Caco-2 (cell line): Measurements from ENCODE around the gene PTPRN2. TPM values are rescaled to one million over a fixed set of nuclear protein-coding genes. Genes with fewer than 3 reads are reported as not detected.
A peak's percentile ranks its signal among the peaks of the same experiment; 100 is the strongest.
"Not testable (repeated sequence)": the region's sequence is repeated elsewhere in the genome, so short reads cannot be mapped to it uniquely, and the experiment has no call there.

Experiments used
- BruUV-seq: library from RNA; stranded (reverse); fragments of 400-500 nt; replicated peaks from 2 replicates; lab custom pipeline; 2021; lab: Mats Ljungman, UMichigan
- CTCF ChIA-PET: fragments of 300-600 bp; sonication (Branson Sonifier 250); formaldehyde crosslinking; loops from one replicate; lab custom pipeline; 2022; ENCODE audit warnings: antibody characterized with exemption; lab: Charles Lee
- POLR2A ChIA-PET: fragments of 300-600 bp; sonication (Branson Sonifier 250); formaldehyde crosslinking; loops from one replicate; lab custom pipeline; 2022; ENCODE audit warnings: antibody characterized with exemption; lab: Charles Lee
- DNase-seq, 2 experiments: peaks; one replicate each; pipeline versions ENCODE4 v3.0.0 to v3.0.0-alpha.2; 2020 to 2022
- H3K27me3 ChIP-seq: replicated peaks from 2 replicates; pipeline ENCODE4 v1.6.0; 2011; ENCODE audit warnings: low read length; ENCODE audit not compliant: control insufficient read depth, insufficient read depth
- H3K36me3 ChIP-seq: 2 replicates; pipeline ENCODE4 v1.5.1; 2011; ENCODE audit warnings: low read length; ENCODE audit not compliant: control insufficient read depth, insufficient read depth
- H3K4me1 ChIP-seq: fragments of 250-450 bp; sonication (Bioruptor Pico); 2 replicates; pipeline ENCODE4 v1.5.1; 2020; ENCODE audit warnings: mild to moderate bottlenecking
- H3K4me3 ChIP-seq: 2 replicates; pipeline ENCODE4 v1.5.1; 2011; ENCODE audit warnings: low read depth, mild to moderate bottlenecking, control low read depth, low read length
- H3K9me3 ChIP-seq: fragments of 250-450 bp; sonication (Bioruptor Pico); 2 replicates; pipeline ENCODE4 v1.5.1; 2020; ENCODE audit warnings: mild to moderate bottlenecking, moderate library complexity
- H3K27ac Mint-ChIP-seq: one replicate; pipeline ENCODE4 v1.8.0; 2022; ENCODE audit warnings: mixed read lengths; ENCODE audit not compliant: unreplicated experiment
- H3K27me3 Mint-ChIP-seq: one replicate; pipeline ENCODE4 v1.8.0; 2022; ENCODE audit warnings: mixed read lengths; ENCODE audit not compliant: insufficient read depth, unreplicated experiment
- H3K36me3 Mint-ChIP-seq: one replicate; pipeline ENCODE4 v1.8.0; 2022; ENCODE audit warnings: mild to moderate bottlenecking, mixed read lengths; ENCODE audit not compliant: insufficient read depth, unreplicated experiment
- H3K4me1 Mint-ChIP-seq: one replicate; pipeline ENCODE4 v1.8.0; 2022; ENCODE audit warnings: low read depth, mixed read lengths; ENCODE audit not compliant: unreplicated experiment
- H3K4me3 Mint-ChIP-seq: one replicate; pipeline ENCODE4 v1.8.0; 2022; ENCODE audit warnings: mild to moderate bottlenecking, moderate library complexity, mixed read lengths; ENCODE audit not compliant: unreplicated experiment
- H3K9me3 Mint-ChIP-seq: one replicate; pipeline ENCODE4 v1.8.0; 2022; ENCODE audit warnings: mixed read lengths; ENCODE audit not compliant: unreplicated experiment
- intact Hi-C: fragments of 100-400 bp; cut with micrococcal nuclease; formaldehyde crosslinking; loops from one replicate; pipeline ENCODE4 v1.10.0; 2022; ENCODE audit not compliant: unreplicated experiment
- total RNA-seq: library from RNA; stranded (reverse); gene quantifications from 2 replicates; pipeline ENCODE4 v1.2.3, GENCODE V29; 2022
- TF ChIP-seq, protein P1 (sequence below), 2 experiments: fragments of 200-600 bp in 1 of 2; IDR thresholded peaks; 1 replicate in 1 of 2; 2 replicates in 1 of 2; pipeline versions ENCODE4 v1.5.1 to v1.8.0; 2011 to 2022; ENCODE audit warnings: antibody characterized with exemption in 1 of 2, control low read depth in 1 of 2, inconsistent platforms in 1 of 2, low read depth in 1 of 2, low read length in 1 of 2, mild to moderate bottlenecking in 1 of 2, moderate library complexity in 1 of 2; ENCODE audit not compliant: insufficient read depth in 1 of 2, severe bottlenecking in 1 of 2, unreplicated experiment in 1 of 2

PTPRN2 gene
- total RNA-seq, 1 experiment from 2014 or later, result 1.4 TPM

DNA sequence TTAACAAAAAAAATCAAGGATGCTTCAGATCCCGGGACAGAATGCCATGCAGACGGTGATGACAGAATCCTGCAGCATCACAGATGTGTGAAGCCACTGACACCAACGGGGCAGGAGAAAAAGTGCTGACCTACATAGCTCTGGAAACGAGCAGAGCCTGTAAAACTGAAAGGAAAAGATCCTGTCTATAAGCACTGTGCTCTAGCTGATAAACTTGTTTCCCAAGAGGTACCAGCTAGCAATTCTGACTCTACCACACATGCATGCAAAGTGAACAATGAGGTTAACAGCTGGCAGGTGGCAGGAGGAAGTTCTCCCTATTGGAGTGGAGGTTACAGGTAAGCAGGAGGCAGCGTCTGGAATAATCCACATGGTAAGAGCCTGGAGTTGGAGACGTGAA, 75.6 kb downstream of the PTPRN2 start:
- Histone ChIP-seq H3K27me3 (no peaks in the 10 kb centered on the region), H3K4me3 (no peak overlapping the region), H3K36me3 (no peaks in the 10 kb centered on the region; the same call in none of the 2 replicates), H3K4me1 (no peaks in the 10 kb centered on the region), H3K9me3 (peaks cover 4% of the 10 kb centered on the region; the same call in 1 of the 2 replicates)
- peaks cover 63% of the 10 kb centered on the region for H3K9me3 Mint-ChIP-seq
- CTCF ChIA-PET, result no interaction called here
- H3K4me3 Mint-ChIP-seq, result no peak overlapping the region
- no peak for DNase-seq
- TF ChIP-seq, protein P1, sequence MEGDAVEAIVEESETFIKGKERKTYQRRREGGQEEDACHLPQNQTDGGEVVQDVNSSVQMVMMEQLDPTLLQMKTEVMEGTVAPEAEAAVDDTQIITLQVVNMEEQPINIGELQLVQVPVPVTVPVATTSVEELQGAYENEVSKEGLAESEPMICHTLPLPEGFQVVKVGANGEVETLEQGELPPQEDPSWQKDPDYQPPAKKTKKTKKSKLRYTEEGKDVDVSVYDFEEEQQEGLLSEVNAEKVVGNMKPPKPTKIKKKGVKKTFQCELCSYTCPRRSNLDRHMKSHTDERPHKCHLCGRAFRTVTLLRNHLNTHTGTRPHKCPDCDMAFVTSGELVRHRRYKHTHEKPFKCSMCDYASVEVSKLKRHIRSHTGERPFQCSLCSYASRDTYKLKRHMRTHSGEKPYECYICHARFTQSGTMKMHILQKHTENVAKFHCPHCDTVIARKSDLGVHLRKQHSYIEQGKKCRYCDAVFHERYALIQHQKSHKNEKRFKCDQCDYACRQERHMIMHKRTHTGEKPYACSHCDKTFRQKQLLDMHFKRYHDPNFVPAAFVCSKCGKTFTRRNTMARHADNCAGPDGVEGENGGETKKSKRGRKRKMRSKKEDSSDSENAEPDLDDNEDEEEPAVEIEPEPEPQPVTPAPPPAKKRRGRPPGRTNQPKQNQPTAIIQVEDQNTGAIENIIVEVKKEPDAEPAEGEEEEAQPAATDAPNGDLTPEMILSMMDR (IDR thresholded peaks at IDR 0.05; ENCODE audit: insufficient read depth in 1 of 2, low read depth in 1 of 2, low read length in 1 of 2, severe bottlenecking in 1 of 2, unreplicated experiment in 1 of 2), result no peak
- peaks cover 3% of the 10 kb centered on the region for H3K27me3 Mint-ChIP-seq
- no peak overlapping the region for H3K27ac Mint-ChIP-seq
- POLR2A ChIA-PET, result no interaction called here
- intact Hi-C loops, result no loop called here
- no TSS peak for BruUV-seq
- peaks cover 29% of the 10 kb centered on the region for H3K36me3 Mint-ChIP-seq
- no peaks in the 10 kb centered on the region for H3K4me1 Mint-ChIP-seq

DNA sequence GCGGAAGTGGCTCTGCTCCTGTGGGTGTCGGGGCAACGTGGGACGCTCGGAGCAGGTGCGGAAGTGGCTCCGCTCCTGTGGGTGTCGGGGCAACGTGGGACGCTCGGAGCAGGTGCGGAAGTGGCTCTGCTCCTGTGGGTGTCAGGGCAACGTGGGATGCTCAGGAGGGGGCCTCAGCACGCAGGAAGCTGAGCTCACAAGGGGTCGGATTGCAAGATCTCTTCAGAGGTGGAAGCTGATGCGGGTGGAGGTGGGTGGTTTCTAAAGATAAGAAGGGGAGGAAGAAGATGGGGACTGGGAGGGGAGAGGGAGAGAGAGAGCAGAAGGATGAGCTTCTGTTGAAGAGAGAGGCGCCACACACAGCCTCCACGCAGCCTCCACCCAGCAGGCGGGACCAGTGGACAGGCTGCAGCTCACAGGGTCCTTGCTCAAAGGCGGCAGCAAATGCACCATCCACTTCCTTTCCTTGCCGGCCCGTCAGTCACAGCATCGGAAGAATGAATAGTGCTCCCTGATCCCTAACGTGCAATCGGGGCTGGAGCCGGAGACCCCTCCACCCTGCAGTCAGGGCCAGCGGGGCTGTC, 78.7 kb downstream of the PTPRN2 start:
- H3K36me3 ChIP-seq, result no peaks in the 10 kb centered on the region; the same call in none of the 2 replicates
- Mint-ChIP-seq H3K9me3 (peaks cover 57% of the 10 kb centered on the region), H3K4me3 (peak overlapping the region; percentile 72), H3K4me1 (no peaks in the 10 kb centered on the region), H3K27me3 (no peaks in the 10 kb centered on the region), H3K36me3 (peaks cover 23% of the 10 kb centered on the region), H3K27ac (peak overlapping the region; percentile 67)
- peaks cover 17% of the 10 kb centered on the region; the same call in 1 of the 2 replicates for H3K9me3 ChIP-seq
- peak overlapping the region; percentile 39 for H3K4me3 ChIP-seq
- no peaks in the 10 kb centered on the region for H3K27me3 ChIP-seq
- BruUV-seq, result no TSS peak
- TF ChIP-seq, protein P1 (IDR thresholded peaks at IDR 0.05; ENCODE audit: insufficient read depth in 1 of 2, low read depth in 1 of 2, low read length in 1 of 2, severe bottlenecking in 1 of 2, unreplicated experiment in 1 of 2), result no peak
- CTCF ChIA-PET, result interaction anchor here (0.6 kb wide), 1 partner anchor 139 kb away, joined by 3 read pairs; no protein-coding TSS in a partner anchor
- H3K4me1 ChIP-seq, result no peaks in the 10 kb centered on the region
- intact Hi-C loops, result no loop called here
- POLR2A ChIA-PET, result no interaction called here
- DNase-seq, result no peak

DNA sequence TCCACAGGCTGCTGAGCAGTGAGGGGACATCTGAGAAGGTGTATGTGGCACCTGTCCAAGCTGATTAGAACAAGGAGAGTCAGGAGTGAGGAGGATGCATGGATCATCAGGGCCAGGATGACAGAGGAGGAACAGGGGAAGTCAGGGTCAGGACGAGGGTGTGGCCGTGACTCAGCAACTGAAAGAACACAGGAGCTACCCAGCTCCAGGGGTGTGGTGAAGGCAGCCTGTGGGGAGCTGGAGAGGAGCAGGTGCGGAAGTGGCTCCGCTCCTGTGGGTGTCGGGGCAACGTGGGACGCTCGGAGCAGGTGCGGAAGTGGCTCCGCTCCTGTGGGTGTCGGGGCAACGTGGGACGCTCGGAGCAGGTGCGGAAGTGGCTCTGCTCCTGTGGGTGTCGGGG, 79.3 kb downstream of the PTPRN2 start:
- Mint-ChIP-seq H3K4me3 (peak overlapping the region; percentile 72), H3K27ac (peak overlapping the region; percentile 67), H3K9me3 (peaks cover 57% of the 10 kb centered on the region), H3K36me3 (peaks cover 23% of the 10 kb centered on the region)
- H3K27me3 Mint-ChIP-seq, BruUV-seq, POLR2A ChIA-PET, intact Hi-C loops, H3K27me3 ChIP-seq, H3K4me1 Mint-ChIP-seq, H3K36me3 ChIP-seq, H3K4me1 ChIP-seq: not testable (repeated sequence)
- peak; percentile 65 to 77 for DNase-seq
- CTCF ChIA-PET, result interaction anchor here (0.6 kb wide), 1 partner anchor 139 kb away, joined by 3 read pairs; no protein-coding TSS in a partner anchor
- H3K9me3 ChIP-seq, result peaks cover 17% of the 10 kb centered on the region; the same call in 1 of the 2 replicates
- H3K4me3 ChIP-seq, result peak overlapping the region; percentile 18
